SIG-M5 (cell line): Measurements from ENCODE around the gene RANBP3.
A peak's percentile ranks its signal among the peaks of the same experiment; 100 is the strongest.

Experiments
- DNase-seq: peaks from one replicate; lab custom pipeline; 2025; lab: John Stamatoyannopoulos, UW

Gene RANBP3

DNA sequence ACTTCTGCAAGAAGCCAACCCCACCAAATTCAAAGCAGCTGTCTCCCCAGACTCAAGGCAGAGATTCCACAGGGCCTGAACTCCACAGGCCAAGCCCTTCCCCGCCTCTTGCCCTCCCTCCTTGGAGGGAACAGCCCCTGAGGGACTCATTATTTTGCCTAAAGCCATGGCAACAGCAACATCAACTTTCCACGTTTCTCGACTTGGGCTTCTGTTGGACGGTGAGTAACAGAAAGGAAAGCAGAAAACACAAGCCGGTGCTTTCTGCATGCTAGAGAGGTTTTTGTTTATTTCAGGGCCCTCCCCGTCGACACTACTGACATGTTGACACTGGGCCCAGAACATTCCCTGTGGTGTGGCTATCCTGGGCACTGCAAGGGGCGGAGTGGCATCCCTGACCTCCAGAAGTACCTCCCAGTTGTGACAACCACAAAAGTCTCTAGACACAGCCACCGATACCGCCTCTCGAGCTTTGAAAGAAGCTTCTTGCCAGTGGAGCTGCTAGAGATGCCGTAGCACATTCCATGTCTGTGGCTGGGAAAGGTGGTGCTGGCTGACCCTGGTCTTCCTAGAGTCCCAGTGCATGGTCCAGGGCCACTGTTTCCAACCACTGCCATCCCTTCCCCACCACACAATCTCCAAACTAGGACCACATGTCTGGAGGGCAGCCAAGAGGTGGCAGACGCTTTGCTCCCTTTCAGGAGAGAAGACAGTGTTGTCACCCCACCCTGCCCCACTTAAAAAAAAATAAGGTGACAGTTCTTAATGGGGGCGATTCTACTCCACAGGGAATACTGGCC, 51.1 kb downstream of the RANBP3 start:
- no peak for DNase-seq

DNA sequence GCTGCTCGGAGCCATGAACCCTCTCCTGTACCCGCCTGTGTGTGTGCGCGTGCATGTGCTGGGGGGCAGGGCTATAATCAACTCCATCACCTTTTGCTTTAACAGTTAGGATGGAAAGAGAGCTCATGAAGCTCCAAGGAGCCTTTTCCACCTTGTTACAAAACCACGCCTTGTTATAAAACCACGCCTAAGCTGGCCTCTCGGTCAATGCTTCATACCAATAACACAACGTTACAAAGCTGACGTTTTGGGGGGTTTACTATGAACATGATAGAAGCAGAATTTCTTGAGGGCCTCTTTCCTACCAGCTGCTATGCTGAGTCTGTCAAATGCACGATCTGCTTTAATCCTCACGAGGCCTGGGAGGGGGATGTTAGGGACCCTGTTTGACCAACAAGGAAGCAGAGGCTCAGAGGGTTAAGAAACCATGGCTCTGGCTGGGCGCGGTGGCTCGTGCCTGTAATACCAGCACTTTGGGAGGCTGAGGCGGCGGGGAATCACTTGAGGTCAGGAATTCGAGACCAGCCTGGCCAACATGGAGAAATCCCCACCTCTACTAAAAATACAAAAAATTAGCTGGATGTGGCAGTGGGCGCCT, 52.0 kb downstream of the RANBP3 start:
- no peak for DNase-seq

DNA sequence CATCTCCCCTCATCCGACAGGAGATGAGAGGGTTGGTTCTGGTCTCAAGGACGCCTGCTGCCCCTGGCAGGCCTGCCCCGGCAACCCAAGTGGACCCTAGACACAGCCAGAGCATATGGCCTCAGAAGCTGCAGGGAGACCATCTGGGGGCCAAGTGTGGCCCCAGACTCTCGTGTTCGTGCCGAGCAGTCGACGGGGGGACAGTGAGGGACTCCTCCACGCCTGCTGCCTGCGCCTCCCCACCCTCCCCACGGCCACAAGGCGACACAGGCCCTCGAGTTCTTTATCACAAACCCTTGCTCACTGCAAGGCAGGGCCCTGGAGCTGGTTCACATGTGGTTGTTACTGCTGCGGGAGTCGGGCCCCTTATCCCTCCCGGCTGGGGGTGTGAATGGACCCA, 54.6 kb downstream of the RANBP3 start:
- DNase-seq = no peak

DNA sequence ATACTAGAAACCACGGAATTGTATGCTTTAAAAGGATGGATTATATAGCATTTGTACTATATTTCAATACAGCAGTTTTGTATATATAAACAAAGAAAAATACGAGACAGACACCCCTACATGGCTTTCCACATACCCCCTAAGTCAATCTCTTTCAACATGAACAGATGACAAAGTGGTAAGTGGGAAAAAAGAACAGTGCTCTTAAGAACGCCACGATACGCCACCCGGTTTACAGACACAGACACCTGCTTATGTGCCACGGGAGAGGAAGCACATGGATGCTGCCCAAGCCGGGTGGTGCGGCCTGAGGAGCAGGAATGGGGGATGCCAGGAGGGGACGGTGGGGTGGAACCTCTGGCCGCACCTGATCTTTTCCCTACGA, 55.8 kb downstream of the RANBP3 start:
- no peak for DNase-seq

DNA sequence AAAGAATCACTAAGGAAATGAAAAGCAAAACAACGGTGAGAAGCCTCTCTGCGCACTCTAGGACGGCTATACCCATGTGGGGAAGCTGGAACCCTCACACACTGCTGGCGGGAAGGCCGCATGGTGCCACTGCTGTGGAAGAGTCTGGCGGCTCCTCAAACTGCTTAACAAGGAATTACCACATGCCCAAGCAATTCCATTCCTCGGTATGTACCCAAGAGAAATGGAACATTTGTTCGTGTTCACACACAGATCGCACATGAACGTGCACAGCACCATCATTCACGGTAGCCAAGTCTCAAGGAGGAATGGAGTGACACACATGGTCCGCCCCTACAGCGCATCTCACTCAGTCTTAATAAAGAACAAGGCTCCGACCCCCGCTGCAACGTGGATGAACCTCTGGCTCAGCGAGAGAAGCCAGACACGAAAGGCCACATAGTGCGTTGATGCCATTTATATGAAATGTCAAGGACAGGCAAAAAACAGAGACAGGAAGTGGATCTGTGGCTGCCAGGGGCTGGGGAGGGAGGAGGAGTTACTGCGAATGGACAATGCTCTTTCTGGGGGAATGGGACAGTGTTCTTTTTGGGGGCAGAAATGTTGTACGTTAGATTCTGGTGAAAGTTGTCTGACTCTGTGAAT, 56.3 kb downstream of the RANBP3 start:
- no peak for DNase-seq

DNA sequence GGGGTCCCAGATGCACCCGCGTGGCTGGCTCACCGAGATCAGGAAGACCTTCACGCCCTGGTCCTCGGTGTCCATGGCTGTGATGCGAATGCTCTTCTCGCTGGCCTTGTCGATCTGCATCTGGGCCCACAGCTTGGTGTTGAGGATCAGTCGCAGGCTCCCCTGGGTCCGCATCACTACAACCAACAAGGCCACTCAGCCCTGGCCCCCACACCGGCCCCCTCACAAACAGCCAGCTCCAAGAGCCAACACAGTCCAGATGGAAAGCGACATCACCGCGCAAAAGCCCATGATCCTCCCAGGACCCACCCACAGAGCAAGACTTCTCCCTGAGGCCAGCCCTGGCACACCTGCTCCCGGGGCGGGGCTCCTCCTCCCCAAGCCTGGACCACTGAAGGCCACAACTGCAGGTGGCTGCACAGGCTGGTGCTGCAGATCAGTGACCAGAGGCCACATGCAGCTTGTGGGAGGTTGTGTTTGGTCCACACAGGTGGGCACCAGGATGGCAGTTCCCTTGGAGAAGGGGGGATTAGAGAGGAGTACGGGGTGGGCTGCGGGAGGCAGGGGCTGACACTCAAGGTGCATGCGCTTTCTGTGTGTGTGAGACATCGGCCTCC, 59.4 kb downstream of the RANBP3 start:
- no peak for DNase-seq

DNA sequence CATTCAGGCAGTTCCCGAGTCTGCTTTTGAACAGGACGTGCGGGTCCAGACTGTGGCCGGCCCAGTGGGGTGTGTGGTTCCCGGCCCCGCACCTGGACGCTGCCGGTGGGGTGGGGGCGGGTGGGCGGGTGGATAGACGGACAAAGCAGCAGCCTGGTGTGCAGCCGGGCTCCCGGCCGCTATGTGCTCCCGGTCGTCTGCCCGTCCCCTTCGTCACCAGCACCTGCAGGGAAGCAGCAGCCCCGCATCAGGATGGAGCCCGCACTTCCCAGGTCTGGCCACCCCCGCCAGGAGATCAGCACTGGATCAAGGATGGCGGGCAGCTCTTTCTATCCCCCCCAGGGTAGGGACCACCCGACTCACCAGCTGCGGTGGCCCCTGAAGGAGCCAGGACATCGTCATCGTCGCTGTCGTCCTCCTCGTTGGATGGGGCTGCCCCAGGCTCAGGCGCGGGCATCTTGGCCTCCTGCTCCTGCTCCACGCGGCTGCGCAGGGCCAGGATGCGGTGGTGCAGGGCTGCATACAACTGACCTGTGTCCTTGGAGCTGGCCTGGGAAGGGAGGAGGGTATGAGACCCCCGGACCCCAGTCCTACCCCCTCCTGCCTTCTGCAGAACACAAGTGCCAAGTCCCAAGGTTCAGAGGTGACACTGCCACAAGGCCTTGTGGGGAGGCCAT, 60.4 kb downstream of the RANBP3 start:
- DNase-seq = no peak

DNA sequence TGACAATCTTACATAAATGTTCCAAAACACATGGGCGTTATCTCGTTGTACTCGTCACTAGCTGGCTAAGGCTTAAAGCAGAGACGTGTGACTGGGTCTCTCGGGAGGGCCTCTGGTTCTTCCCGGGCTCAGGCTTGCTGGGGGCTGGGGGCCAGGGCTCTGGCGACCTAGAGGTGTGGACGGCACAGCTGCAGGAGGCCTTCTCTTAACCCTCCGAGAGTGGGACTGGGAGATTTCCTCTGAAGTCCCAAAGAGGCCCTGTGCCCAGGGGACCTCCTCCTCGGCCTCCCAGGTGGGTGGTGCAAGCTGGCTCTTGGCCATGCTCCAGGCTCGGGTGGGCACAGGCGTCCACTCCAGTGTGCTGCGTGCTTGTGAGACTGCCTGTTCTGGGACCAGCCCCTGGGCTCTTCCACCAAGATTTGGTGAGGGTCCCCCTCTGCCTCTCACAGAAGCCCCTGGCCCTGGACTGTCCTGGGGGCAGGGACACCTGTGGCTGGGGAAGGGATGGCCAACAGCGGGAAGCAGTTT, 61.7 kb downstream of the RANBP3 start:
- no peak for DNase-seq

DNA sequence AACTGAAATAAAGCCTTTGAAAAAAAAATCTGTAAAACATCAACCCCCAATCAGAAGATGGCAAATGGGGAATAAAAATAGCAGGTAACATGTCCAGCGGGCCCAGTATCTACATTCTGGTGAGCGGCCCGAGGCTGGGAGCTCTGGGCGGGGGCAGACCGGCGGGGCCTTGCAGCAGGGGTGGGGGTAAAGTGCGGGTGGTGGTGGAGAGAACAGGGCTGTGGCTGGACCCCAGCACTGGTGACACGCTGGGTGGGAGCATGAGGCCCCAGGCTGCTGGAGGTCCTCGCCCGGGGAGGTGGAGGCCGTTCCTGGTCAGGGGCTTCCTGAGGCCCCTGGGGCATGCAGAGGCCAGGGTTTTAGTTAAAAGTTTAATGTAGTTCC, 62.2 kb downstream of the RANBP3 start:
- DNase-seq = no peak

DNA sequence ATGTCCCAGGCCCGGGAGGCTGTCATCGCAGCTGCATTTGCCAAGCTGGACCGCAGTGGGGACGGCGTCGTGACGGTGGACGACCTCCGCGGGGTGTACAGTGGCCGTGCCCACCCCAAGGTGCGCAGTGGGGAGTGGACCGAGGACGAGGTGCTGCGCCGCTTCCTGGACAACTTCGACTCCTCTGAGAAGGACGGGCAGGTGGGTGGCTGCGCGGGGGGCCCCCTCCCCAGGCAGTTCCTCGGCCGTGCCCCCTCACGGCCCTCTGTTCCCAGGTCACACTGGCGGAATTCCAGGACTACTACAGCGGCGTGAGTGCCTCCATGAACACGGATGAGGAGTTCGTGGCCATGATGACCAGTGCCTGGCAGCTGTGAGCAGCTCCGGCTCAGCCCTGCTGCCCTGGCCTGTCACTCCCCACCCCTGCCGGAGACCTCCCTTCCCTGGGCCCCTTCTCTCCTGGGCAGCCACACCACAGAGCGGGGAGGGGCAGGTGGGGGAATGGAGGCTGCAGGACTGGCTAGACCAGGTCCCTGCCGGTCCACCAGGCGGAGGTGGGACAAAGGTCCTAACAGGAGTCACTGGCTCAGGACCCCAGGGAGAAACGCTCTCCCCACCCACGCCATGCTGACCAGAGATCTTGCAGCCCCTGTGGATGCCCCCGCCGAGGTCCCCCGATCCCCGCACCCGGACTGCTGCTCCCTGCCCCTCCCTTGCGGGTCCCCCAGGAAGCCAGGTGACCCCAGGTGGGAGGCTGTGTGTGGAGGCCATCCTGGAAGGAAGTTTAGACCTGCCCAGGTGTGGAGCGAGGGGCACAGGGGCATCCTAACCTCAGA, 62.8 kb downstream of the RANBP3 start:
- no peak for DNase-seq

DNA sequence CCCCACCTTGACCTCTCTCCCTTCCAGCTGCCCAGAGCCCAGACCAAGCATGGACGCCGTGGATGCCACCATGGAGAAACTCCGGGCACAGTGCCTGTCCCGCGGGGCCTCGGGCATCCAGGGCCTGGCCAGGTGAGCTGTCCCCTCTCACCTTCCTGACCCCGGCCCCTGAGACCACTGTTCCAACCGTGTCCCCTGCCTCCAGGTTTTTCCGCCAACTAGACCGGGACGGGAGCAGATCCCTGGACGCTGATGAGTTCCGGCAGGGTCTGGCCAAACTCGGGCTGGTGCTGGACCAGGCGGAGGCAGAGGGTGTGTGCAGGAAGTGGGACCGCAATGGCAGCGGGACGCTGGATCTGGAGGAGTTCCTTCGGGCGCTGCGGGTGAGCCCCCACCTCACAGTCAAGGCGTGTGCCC, 63.6 kb downstream of the RANBP3 start:
- no peak for DNase-seq

DNA sequence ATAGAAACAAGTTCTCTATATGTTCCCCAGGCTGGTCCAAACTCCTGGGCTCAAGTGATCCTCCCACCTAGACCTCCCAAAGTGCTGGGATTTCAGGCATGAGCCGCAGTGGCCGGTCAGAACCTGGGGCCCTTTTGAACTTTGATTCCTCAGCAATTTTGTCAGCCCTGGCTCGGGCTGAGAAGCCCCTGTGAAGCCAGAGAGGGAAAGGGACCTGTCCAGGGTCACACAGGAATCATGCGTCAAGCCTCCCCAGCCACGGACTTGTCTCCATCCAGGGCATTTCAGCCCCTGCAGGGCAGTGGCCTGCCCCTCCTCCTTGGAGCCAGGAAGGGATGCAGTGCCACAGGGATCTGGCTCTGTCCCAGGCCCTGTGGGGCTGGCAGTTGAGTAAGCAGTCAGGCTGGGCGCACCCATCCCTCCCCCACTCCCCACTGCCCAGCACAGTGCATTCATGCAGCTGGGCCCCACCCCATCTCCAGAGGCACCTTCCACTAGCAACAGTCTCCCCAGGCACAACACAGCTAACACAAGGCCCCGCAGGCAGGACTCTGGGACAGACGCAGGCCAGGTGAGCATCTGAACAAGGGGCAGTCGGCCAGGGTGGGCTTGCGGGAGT, 64.1 kb downstream of the RANBP3 start, which contains the start of gene CAPS:
Gene CAPS, plus strand, starts transcription at position 516 of the 619 bp plus-strand sequence. CDS start 153 bp downstream, outside the sequence.
- no peak for DNase-seq

DNA sequence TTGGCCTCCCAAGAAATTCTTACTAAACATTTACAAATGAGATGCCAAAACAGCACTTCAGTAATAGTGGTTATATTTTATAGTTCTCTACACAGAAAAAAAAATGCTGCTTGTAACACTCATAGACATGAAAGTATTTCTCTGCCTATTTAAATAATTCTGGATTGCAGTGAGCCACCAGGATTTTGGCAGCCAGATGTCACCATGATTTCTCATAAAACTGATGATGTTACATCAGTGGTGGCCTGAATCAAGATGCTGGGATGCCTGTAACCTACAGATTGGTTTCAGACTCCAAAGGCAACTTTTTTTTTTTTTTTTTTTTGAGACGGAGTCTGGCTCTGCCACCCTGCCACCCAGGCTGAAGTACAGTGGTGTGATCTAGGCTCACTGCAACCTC, 66.6 kb downstream of the RANBP3 start:
- no peak for DNase-seq

DNA sequence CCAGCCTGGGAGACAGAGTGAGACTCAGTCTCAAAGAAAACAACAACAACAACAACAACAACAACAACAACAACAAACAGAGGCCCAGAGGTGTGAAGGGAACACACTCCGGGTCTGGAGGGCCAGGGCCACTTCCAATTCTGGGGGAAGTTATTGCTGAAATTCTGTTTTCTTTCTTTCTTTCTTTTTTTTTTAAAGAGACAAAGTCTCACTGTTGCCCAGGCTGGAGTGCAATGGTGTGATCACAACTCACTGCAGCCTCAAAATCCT, 67.4 kb downstream of the RANBP3 start:
- no peak for DNase-seq

DNA sequence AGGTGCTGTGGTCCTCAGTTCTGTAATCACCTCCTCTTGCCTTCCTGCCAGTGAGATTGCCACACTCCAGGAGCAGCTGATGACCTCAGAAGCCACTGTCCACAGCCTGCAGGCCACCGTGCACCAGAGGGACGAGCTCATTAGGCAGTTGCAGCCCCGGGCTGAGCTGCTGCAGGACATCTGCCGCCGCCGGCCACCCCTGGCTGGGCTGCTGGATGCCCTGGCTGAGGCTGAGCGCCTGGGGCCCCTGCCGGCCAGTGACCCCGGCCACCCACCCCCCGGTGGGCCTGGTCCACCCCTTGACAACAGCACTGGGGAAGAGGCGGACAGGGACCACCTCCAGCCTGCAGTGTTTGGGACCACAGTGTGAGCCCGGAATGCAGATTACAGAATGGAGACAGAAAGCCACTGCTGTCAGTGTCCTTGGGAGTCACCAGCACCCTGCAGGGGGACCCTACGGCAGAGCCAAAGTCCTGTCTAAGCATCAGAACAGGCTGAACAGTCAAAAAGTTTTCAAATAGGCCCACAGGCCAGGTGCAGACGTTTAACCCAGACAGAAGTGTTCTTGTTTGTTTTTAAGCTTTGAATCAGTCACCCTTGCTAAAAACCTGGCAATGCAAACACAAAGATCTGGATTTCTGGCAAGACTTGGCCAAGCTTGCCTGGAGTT, 69.0 kb downstream of the RANBP3 start:
- DNase-seq = no peak

DNA sequence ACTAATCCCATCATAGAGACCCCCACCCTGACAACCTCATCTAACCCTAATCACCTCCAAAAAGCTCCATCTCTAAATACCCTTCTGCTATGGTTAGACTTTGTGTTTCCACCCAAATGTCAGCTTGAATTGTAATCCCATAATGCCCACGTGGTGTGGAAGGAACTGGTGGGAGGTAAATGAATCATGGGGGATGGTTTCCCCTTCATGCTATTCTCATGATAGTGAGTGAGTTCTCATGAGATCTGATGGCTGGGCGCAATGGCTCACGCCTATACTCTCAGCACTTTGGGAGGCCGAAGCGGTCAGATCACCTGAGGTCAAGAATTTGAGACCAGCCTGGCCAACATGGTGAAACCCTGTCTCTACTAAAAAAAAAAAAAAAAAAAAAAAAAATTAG, 70.7 kb downstream of the RANBP3 start:
- DNase-seq = no peak

DNA sequence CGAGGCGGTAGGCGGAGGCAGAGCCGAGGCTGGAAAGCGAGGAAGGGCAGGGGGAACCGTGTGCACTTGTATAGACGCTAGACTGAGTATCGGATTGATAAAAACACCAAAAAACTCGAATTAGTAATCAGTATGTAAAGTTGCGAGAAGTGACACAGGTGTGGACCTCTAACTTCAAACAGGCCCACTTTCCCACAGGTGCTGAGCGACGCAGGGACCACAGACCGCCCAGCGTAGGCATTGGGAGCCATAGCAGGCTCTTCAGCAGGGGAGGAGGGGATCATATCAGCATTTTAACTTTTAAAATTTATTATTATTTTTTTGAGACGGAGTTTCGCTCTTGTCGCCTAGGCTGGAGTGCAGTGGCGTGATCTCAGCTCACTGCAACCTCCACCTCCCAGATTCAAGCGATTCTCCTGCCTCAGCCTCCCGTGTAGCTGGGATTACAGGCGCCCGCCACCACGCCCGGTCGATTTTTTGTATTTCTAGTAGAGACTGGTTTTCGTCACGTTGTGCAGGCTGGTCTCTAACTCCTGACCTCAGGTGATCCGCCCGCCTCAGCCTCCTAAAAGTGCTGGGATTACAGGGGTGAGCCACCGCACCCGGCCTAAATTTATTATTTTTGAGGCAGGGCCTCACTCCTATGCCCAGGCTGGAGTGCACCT, 72.7 kb downstream of the RANBP3 start:
- DNase-seq = no peak

DNA sequence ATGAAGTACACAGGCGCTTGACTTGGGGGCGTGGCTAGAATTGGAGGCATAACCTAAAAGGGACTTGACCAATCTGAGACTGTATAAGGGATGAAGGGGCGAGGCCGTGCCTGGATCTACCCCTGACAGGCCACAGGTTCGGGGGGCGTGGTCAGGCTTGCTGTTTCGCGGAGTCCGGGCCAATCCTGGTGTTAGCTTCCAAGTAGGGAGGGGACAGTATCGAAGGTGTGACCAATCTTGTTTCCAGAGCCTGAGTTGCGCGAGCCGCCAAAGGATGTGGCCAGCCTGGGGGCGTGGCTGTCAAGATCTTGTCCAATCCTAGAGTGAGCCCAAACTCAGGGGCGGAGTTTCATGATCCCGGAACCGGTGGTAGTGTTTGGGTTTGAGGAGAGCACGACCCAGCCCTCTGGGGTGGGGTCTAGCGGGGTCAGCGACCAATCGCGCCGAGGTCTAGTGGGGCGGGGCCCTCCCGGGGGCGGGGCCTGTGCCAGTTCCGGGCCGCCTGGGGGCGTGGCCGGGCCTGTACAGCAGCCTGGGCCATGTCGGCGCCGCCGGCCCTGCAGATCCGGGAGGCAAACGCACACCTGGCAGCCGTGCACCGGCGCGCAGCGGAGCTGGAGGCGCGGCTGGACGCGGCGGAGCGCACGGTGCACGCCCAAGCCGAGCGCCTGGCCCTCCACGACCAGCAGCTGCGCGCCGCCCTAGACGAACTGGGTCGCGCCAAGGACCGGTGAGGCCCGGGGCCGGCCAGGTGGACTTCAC, 73.4 kb downstream of the RANBP3 start, which contains the start of gene VMAC:
Gene VMAC, plus strand, starts transcription at position 521 of the 762 bp plus-strand sequence. Its CDS starts 19 bp downstream, at position 540.
- DNase-seq = peak; percentile 99
